GM19468 (cell line): ENCODE measurements around the gene KCNE1.
"Not testable (repeated sequence)": the region's sequence is repeated elsewhere in the genome, so short reads cannot be mapped to it uniquely, and the experiment has no call there.

Experiments
- ATAC-seq: cut with Tn5 transposase; IDR thresholded peaks from one replicate; pipeline ENCODE4 v1.9.1; 2021; ENCODE audit warnings: mild to moderate bottlenecking, moderate library complexity, moderate number of reproducible peaks; ENCODE audit not compliant: unreplicated experiment; ENCODE audit errors: extremely low read depth

KCNE1 gene

DNA sequence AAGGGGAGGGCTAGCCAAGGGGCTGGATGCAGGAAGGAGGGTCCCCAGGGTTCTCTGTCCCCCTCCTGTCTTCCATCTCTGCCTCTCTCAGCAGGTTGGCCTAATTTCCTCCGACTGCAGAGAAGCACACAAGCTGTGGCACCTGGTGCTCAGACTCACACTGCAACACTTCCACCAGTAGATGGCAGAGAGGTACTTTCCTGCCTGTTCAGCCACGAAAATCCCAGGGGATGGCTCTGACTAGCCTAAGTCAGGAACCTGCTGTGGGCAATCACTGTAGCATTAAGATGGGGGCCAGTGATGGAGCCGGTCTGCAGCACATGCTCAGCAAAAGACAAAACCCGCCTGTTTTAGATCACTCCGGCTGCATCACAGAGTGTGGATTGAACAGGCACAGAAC lies 82.3 kb downstream of the KCNE1 start:
- ATAC-seq: not testable (repeated sequence)

DNA sequence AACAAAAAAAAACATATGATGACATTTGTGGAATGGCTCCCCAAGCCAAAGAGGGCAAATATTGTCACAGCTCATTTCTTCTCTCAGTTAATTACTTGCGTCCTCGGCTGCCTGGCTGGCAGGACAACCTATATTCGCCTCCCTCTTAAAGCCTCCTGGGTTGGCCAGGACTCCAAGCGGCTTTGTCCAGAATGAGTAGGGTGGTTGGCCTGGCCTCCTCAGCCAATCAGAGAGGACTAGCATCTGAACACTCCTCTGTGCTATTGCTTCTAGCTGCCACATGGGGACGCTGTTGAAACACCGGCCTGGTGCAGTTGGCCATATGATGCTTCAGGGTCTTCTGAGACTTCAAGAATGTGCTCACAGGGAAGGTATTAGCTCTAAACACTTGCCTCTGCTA lies 83.6 kb downstream of the KCNE1 start:
- not testable (repeated sequence) for ATAC-seq

DNA sequence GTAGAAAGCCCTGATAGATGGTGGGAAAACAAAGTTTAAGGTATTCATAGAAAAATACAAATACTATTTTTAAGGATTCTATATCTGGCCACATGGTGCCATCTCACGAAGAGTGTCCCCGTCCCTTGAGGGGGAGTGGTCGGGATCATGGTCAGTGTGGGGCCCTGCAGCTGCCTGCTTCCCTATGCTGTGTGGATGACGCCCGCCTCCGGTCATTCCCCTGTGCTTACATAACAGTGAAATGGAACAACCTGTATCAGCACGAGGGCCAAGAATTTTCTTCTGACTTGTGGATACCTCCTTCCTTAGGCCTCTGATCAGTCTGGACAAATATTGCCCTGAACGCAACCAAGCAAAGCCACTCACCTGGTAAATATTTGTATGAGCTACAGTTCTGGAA lies 84.7 kb downstream of the KCNE1 start:
- ATAC-seq: not testable (repeated sequence)

DNA sequence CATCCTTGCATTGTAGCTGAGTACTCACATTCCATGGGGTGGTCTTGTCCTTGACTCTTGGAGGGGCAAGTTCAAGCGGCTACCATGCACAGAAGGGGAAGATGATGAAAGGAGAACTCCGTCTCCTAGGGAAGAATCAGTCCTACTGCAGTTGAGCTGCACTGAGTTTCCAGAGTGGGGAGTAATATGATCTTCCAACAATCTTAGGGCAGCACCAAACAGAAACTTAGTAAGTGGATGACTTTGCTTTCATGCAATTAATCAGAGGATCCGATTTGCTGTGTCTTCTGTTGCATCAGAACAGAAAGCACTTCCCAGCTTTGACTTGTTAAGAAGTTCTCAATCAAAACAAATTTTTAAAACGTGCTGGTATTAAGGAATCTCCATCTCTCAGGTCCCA lies 88.2 kb downstream of the KCNE1 start, which contains the start of gene SMIM34:
TSS of gene SMIM34 (minus strand) at position 147 of the 400 bp plus-strand sequence. CDS start at position 35, 112 bp downstream.
- not testable (repeated sequence) for ATAC-seq

- not testable (repeated sequence) for ATAC-seq
Observed at GRCh38 chr21:34417448-34418077, 94.4 kb downstream of the KCNE1 start.

DNA sequence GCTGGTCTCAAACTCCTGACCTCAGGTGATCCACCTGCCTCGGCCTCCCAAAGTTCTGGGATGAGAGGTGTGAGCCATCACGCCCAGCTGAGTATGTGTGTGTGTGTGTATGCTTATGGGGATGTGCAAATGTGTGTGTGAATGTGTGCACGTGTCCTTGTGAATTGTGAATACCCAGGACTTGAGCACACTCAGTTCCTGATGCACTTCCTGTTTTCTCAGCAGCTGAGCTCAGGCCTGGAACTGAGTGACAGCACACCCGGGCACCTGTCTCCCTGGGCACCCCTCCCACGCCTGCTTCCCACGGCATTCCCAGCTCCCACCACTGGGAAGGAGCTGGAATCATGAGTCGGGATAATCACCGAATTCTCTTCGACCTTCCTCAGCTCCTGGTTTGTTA lies 104.7 kb downstream of the KCNE1 start:
- ATAC-seq: not testable (repeated sequence)

GRCh38 chr21:34406676-34407075 lies 105.3 kb downstream of the KCNE1 start:
- not testable (repeated sequence) for ATAC-seq

DNA sequence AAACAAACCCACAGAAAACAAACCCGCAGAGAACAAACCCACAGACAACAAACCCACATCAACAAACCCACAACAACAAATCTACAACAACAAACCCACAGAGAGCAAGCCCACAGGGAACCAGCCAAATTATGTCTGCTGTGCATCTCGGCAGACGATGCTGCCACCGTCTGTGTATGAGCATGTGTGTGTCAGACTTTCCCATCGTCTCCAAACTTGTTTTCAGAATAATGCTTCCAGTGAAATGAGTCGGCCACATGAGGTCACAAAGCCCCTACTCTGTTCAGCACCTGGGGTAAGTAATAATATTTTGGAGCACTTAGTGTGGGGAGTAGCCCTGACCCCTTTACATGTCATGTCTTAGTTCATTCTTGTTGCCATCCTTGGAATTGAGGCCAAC lies 105.9 kb downstream of the KCNE1 start:
- not testable (repeated sequence) for ATAC-seq

DNA sequence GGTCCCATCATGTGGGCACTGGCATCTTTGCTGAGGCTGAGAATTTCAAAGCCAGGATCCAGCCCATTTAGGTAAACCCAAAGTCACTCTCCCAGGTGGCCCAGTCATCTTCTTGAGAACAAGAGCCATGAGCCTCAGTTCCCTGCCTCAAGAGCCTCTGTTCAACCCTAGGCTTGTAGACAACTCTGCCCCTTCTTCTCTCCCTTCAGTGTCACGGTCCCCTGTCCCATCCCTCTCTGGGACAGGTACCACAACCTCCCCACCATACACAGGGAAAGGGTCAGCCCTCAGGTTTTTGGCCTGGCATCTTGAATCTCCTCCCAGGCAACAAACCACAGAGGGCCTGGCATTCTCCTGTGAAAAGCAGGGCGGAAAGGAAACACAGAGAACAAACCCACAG lies 106.3 kb downstream of the KCNE1 start:
- not testable (repeated sequence) for ATAC-seq

DNA sequence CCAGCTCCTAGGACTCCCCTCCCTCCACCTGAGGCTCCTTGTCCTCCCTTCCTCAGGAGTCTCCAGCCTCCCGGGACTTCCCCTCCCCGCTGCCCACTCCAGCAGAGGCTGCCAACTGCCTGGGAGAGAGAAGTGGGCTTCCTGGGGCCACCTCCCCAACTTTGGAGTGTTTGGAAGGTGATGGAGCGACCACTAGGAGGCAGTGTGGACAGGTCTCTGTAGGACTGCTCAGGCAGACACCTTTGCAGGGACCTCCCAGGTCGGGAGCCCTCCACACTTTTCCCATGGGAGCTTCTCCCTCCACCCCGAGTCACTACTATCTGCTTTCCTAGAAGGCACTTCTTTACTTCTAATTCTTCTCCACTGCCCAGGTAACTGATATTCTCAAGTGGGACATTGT lies 107.3 kb downstream of the KCNE1 start:
- ATAC-seq: not testable (repeated sequence)

- ATAC-seq: not testable (repeated sequence)
Observed at GRCh38 chr21:34400522-34400921, 111.5 kb downstream of the KCNE1 start.
